Adrenal gland (tissue), 12 donors: ENCODE measurements around the gene TPST1. TPM values are rescaled to one million over a fixed set of nuclear protein-coding genes. Genes with fewer than 3 reads are reported as not detected.

Source experiments
- DNase-seq, 7 donors: peaks; one replicate each; pipeline ENCODE4 v3.0.0-alpha.2; 2019 to 2020
- H3K27ac ChIP-seq, 5 donors: fragments of 200-600 bp; sonication (generic) in 4 of 5; 1 replicate in 3 of 5; 2 replicates in 2 of 5; pipeline versions ENCODE4 v1.5.1 to v1.8.0; 2016 to 2020; ENCODE audit warnings: mild to moderate bottlenecking in 1 of 5
- H3K27me3 ChIP-seq: fragments of 200-600 bp; 2 replicates; pipeline ENCODE4 v1.8.0; 2021
- H3K36me3 ChIP-seq, 2 donors: fragments of 200-600 bp; replicated peaks in 1 of 2; 1 replicate in 1 of 2; 2 replicates in 1 of 2; pipeline versions ENCODE4 v1.5.1 to v1.8.0; 2018 to 2022
- H3K4me1 ChIP-seq, 2 donors: fragments of 200-600 bp; replicated peaks in 1 of 2; 1 replicate in 1 of 2; 2 replicates in 1 of 2; pipeline versions ENCODE4 v1.5.1 to v1.8.0; 2018 to 2021
- H3K4me3 ChIP-seq, 4 donors: fragments of 200-600 bp; sonication (generic) in 3 of 4; one replicate each; pipeline ENCODE4 v1.5.1; 2016 to 2018
- H3K9me3 ChIP-seq, 3 donors: fragments of 200-600 bp; sonication (generic) in 1 of 3; replicated peaks in 1 of 3; 1 replicate in 2 of 3; 2 replicates in 1 of 3; pipeline versions ENCODE4 v1.5.1 to v1.8.0; 2016 to 2021
- CTCF ChIP-seq, 6 experiments: fragments of 450-650 bp in 4 of 6; fragments of 200-600 bp in 2 of 6; sonication (generic) in 1 of 6; IDR thresholded peaks; 1 replicate in 5 of 6; 2 replicates in 1 of 6; pipeline versions ENCODE4 v1.5.1 to v1.8.0; 2016 to 2021; ENCODE audit warnings: antibody characterized with exemption in 6 of 6, mild to moderate bottlenecking in 2 of 6, moderate library complexity in 1 of 6
- POLR2A ChIP-seq, 2 donors: fragments of 450-650 bp; IDR thresholded peaks; one replicate each; pipeline ENCODE4 v1.6.1; 2017; ENCODE audit warnings: antibody characterized with exemption in 2 of 2, mild to moderate bottlenecking in 2 of 2, moderate library complexity in 1 of 2
- WGBS, 4 donors: extraction: QIAGEN DNeasy Blood & Tissue Kit in 2 of 4; methylation state at CpG; one replicate each; pipeline versions ENCODE4 v1.1.5 to v1.1.7; 2013 to 2017; 5-methylcytosine and 5-hydroxymethylcytosine counted together
- intact Hi-C, 2 donors: fragments of 100-400 bp; cut with DNase I; formaldehyde crosslinking; loops; one replicate each; pipeline versions ENCODE4 v1.14.1 to v1.15.0; 2022 to 2023
- polyA plus RNA-seq, 3 donors: library from polyadenylated mRNA; stranded (reverse); fragments of 200-250 nt in 2 of 3; fragments of 350-450 nt in 1 of 3; fragmentation: Illumina TruSeq in 1 of 3; extraction: RNeasy Lipid Tissue Mini Kit (QIAGEN cat#74804) in 1 of 3; gene quantifications; one replicate each; pipeline ENCODE4 v1.2.3, GENCODE V29; 2013 to 2014
- total RNA-seq, 9 donors: library from RNA; depleted of rRNA in 4 of 9; stranded (reverse); fragments of >200 nt in 4 of 9; fragments of 120-200 nt in 1 of 9; fragmentation: NEBNext Ultra II Directional in 1 of 9; extraction: Animal tissue kit (Norgen Biotek cat#: 25700) in 1 of 9; gene quantifications; one replicate each; pipeline versions ENCODE4 v1.1.0 to v1.2.4, GENCODE V29; 2013 to 2023
- donor health status: healthy with polysubstance abuse.
- donor health status: Bipolar disorder and iron deficiency.
- donor health status: DM: yes; HTN: yes; CAD: no.
- donor health status: DM: no; HTN: no; CAD: no.
- donor health status: DM: no; HTN: no; CAD: no.
- donor health status: DM: yes; HTN: yes; CAD: no.

TPST1 gene
- total and polyA plus RNA-seq, 12 donors = 6.8 to 70.2 (median 27.2) TPM

GRCh38 chr7:66272321-66272720, 67.2 kb downstream of the TPST1 start:
- no peaks in the 10 kb centered on the region for H3K27me3 ChIP-seq
- TF ChIP-seq POLR2A (IDR thresholded peaks at IDR 0.05) = no peak
- TF ChIP-seq CTCF (IDR thresholded peaks at IDR 0.05) = no peak
- no peak overlapping the region for H3K27ac ChIP-seq
- H3K9me3 ChIP-seq = no peaks in the 10 kb centered on the region
- intact Hi-C loops = loop anchor here in 1 of 2 donors (10.0 kb wide), 1 partner anchor 62 kb away; no protein-coding TSS in a partner anchor
- peaks cover 0 to 8% of the 10 kb centered on the region in 2 donors for H3K4me1 ChIP-seq
- no peak for DNase-seq
- no peak overlapping the region for H3K4me3 ChIP-seq
- H3K36me3 ChIP-seq = no peaks in the 10 kb centered on the region
- 91 to 95% (median 93%) methylated on average over 3 of the region's 3 CpGs for WGBS, 4 donors

GRCh38 chr7:66276363-66276762, 71.2 kb downstream of the TPST1 start:
- no peak overlapping the region for H3K4me3 ChIP-seq
- no peaks in the 10 kb centered on the region for H3K27me3 ChIP-seq
- DNase-seq = no peak
- H3K9me3 ChIP-seq = no peaks in the 10 kb centered on the region
- peaks cover 0 to 3% of the 10 kb centered on the region in 2 donors for H3K4me1 ChIP-seq
- H3K27ac ChIP-seq = no peak overlapping the region
- WGBS, 4 donors = 95 to 99% (median 96%) methylated on average over 3 of the region's 3 CpGs
- TF ChIP-seq CTCF (IDR thresholded peaks at IDR 0.05) = no peak
- no peak for TF ChIP-seq POLR2A (IDR thresholded peaks at IDR 0.05)
- H3K36me3 ChIP-seq = no peaks in the 10 kb centered on the region
- intact Hi-C loops = loop anchor here in 1 of 2 donors (10.0 kb wide), 1 partner anchor 58 kb away; no protein-coding TSS in a partner anchor

- Histone ChIP-seq H3K4me3 (no peak overlapping the region), H3K9me3 (no peaks in the 10 kb centered on the region)
- TF ChIP-seq POLR2A (IDR thresholded peaks at IDR 0.05) (no peak), CTCF (IDR thresholded peaks at IDR 0.05) (no peak)
Measured at GRCh38 chr7:66277492-66277891, 72.4 kb downstream of the TPST1 start.

DNA sequence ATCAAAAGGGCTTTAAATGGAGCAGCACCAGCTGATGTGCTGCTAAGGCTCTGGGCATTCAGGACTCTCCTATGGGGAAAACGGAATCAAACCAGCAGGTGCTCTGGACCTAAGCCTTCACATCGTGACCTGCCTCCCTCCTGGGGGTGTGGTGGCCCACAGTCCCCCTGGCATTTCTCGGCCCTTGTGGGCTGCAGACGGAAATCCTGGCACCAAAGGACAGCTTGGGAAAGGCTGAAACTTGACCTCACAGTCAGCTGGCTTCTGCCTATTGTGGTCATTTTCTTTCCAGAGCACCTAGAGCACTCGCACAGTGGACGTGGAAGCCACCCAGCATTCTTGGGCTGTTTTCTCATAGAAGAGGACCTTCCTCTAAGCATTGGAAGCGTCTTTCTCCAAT, 74.8 kb downstream of the TPST1 start:
- Histone ChIP-seq H3K27ac (no peak overlapping the region), H3K4me1 (peaks cover 16 to 27% of the 10 kb centered on the region in 2 donors), H3K36me3 (no peaks in the 10 kb centered on the region), H3K9me3 (no peaks in the 10 kb centered on the region), H3K4me3 (no peak overlapping the region), H3K27me3 (no peaks in the 10 kb centered on the region)
- no peak for DNase-seq
- 93 to 96% (median 95%) methylated on average over 3 to 7 of the region's 7 CpGs for WGBS, 4 donors
- TF ChIP-seq POLR2A (IDR thresholded peaks at IDR 0.05) (no peak), CTCF (IDR thresholded peaks at IDR 0.05) (no peak)
- intact Hi-C loops = loop anchor here in 1 of 2 donors (10.0 kb wide), 1 partner anchor 55 kb away; no protein-coding TSS in a partner anchor

More at GRCh38 chr7:66277492-66277891, 72.4 kb downstream of the TPST1 start:
- Histone ChIP-seq H3K27ac (no peak overlapping the region), H3K4me1 (peaks cover 6 to 13% of the 10 kb centered on the region in 2 donors), H3K27me3 (no peaks in the 10 kb centered on the region), H3K36me3 (no peaks in the 10 kb centered on the region)
- no peak for DNase-seq
- intact Hi-C loops = loop anchor here in 1 of 2 donors (10.0 kb wide), 1 partner anchor 57 kb away; no protein-coding TSS in a partner anchor
